ENCODE data around the gene SUMO3. TPM values are rescaled to one million over a fixed set of nuclear protein-coding genes. Genes with fewer than 3 reads are reported as not detected.

SUMO3 gene
- total RNA-seq, 1 experiment from 2014 or later = 82.9 TPM

DNA sequence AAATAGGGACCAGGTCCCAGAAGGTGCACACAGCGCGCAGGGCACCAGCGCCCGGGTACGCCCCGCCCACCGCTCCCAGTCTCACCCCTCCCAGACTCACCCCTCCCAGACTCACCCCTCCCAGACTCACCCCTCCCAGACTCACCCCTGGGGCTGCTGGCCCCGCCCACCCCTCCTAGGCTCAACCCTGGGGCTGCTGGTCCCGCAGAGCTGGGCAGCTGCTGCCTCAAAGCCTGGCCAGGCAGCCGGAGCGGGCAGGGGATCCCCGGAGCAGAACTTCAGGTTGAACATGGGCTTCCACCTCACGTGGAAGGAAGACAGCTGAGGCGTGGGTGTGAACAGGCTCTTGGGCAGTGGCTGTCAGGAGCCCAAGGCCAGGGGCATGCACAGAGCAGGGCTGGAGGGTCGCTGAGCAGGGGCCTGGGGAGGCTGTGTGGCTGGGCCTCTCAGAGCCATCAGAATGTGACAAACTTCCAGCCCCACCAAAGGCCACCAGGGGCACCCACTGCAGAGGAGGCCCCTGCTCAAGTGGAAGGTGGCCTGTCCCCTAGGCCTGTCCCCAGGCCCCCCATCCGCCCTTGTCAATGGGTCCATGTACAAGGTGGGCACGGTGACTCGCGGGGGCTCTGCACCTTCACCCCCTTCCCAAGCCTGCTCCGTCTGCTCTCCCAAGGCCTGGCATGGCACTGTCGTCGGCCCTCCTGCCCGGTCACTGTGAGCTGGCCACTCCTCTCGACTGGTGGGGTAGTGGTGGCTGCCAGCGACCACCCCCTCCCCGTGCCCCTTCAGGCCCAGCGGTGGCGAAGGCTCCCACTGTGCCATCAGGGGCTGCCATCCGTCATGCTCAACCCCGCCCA is 20.4 kb upstream of the SUMO3 start:
- Histone ChIP-seq H3K79me2 (ENCODE audit: insufficient read depth, low read length) (no peaks in the 10 kb centered on the region), H3T11ph (ENCODE audit: low read length) (no peak overlapping the region), H2BK15ac (ENCODE audit: low read depth, low read length) (no peak overlapping the region), H4K8ac (replicated peaks; ENCODE audit: insufficient read length, low read depth, low read length) (no peak overlapping the region), H3K4me2 (ENCODE audit: insufficient read depth, insufficient read length, low read length) (no peak overlapping the region), H2BK120ac (ENCODE audit: low read depth, low read length, poor library complexity, severe bottlenecking) (no peak overlapping the region), H2AFZ (ENCODE audit: low read length) (no peak overlapping the region), H3K14ac (ENCODE audit: insufficient read depth, low read length) (peak overlapping the region; percentile 53; the same call in 1 of the 2 replicates), H3K56ac (ENCODE audit: insufficient read length, low read depth, low read length) (no peak overlapping the region), H4K5ac (ENCODE audit: insufficient read length, low read depth, low read length) (no peak overlapping the region), H3K4me1 (ENCODE audit: insufficient read depth, low read length) (no peaks in the 10 kb centered on the region), H3K9me3 (ENCODE audit: control insufficient read depth, low read depth, low read length) (no peaks in the 10 kb centered on the region), H3K9ac (ENCODE audit: extremely low read depth, insufficient read length, low read length) (no peak overlapping the region), H4K91ac (ENCODE audit: insufficient read length, low read depth, low read length) (no peak overlapping the region), H3K23ac (ENCODE audit: insufficient read length, low read depth, low read length) (no peak overlapping the region), H3K79me1 (ENCODE audit: insufficient read depth, low read depth, low read length, poor library complexity, severe bottlenecking) (no peaks in the 10 kb centered on the region), H3K18ac (ENCODE audit: insufficient read length, low read depth, low read length) (no peak overlapping the region), H3K4ac (ENCODE audit: low read depth, low read length) (no peak overlapping the region), H2BK12ac (ENCODE audit: insufficient read length, low read depth, low read length) (no peak overlapping the region), H4K20me1 (ENCODE audit: control insufficient read depth, insufficient read depth, insufficient read length) (no peaks in the 10 kb centered on the region), H2BK5ac (ENCODE audit: insufficient read length, low read length) (no peak overlapping the region), H3K27me3 (ENCODE audit: insufficient read depth, low read length) (no peaks in the 10 kb centered on the region), H3K23me2 (ENCODE audit: insufficient read length, low read depth, low read length, poor library complexity, severe bottlenecking) (no peaks in the 10 kb centered on the region), H2AK5ac (ENCODE audit: insufficient read length, low read length) (no peak overlapping the region), H2BK20ac (ENCODE audit: low read depth, low read length, poor library complexity, severe bottlenecking) (no peak overlapping the region), H3K27ac (ENCODE audit: insufficient read length, low read depth, low read length) (no peak overlapping the region)
- Mint-ChIP-seq H3K9me3 (no peaks in the 10 kb centered on the region), H3K36me3 (ENCODE audit: insufficient read depth in 1 of 3, low read depth in 3 of 3) (no peaks in the 10 kb centered on the region), H3K4me3 (no peak overlapping the region), H3K27me3 (ENCODE audit: low read depth) (peaks cover 3% of the 10 kb centered on the region; the same call in 1 of the 2 replicates), H3K27ac (no peak overlapping the region; a peak in 1 of 7 replicates), H3K4me1 (peaks cover 3 to 4% of the 10 kb centered on the region in 2 experiments; a peak in 2 of 4 replicates)
- WGBS (ENCODE audit: extremely low coverage, insufficient read length, low lambda C conversion rate) = no CpG with 5 or more reads among the region's 30 CpGs
- no peak for DNase-seq
- TF ChIP-seq, protein P1, sequence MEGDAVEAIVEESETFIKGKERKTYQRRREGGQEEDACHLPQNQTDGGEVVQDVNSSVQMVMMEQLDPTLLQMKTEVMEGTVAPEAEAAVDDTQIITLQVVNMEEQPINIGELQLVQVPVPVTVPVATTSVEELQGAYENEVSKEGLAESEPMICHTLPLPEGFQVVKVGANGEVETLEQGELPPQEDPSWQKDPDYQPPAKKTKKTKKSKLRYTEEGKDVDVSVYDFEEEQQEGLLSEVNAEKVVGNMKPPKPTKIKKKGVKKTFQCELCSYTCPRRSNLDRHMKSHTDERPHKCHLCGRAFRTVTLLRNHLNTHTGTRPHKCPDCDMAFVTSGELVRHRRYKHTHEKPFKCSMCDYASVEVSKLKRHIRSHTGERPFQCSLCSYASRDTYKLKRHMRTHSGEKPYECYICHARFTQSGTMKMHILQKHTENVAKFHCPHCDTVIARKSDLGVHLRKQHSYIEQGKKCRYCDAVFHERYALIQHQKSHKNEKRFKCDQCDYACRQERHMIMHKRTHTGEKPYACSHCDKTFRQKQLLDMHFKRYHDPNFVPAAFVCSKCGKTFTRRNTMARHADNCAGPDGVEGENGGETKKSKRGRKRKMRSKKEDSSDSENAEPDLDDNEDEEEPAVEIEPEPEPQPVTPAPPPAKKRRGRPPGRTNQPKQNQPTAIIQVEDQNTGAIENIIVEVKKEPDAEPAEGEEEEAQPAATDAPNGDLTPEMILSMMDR (conservative IDR thresholded peaks at IDR 0.05) = no peak
